KG1 (cell line): ENCODE measurements around the gene PDE4B.
A peak's percentile ranks its signal among the peaks of the same experiment; 100 is the strongest.

Source experiments
- DNase-seq: peaks from one replicate; lab custom pipeline; 2025; lab: John Stamatoyannopoulos, UW

The PDE4B gene

GRCh38 chr1:66360285-66360724 is 567.6 kb downstream of the PDE4B start:
- DNase-seq = no peak

GRCh38 chr1:66364578-66365391 is 572.1 kb downstream of the PDE4B start:
- DNase-seq = no peak

DNA sequence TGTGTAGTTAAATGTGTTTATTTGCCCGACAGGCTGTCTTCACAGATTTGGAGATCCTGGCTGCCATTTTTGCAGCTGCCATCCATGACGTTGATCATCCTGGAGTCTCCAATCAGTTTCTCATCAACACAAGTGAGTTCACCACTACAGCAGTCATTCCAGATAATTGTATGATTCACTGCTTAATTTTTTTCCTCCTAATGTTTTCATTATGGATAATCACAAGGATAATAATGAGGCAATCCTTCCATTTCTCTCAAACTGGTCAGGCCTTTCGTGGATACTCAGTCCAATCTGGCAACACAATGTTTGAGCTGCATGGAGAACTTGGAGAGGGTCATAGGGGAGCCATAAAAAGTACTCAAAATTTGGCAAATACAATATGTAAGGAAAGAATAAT is 572.9 kb downstream of the PDE4B start:
- no peak for DNase-seq

GRCh38 chr1:66366634-66367033 is 573.9 kb downstream of the PDE4B start:
- no peak for DNase-seq

DNA sequence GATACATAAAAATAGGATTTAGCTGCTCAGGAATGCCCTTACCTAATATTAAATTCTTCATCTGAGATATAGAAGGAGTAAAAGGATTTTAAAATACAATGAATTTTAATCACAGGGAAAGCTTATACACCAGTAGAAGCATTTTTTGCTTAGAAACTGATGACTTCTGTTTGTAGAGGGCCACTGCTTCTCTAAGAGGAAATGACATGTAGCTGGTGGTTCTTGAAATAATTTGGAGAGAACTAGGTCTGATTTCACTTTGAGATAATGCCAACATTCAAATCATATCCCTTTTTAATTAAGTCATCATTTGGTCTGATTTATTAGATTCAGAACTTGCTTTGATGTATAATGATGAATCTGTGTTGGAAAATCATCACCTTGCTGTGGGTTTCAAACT is 574.7 kb downstream of the PDE4B start:
- DNase-seq = no peak

GRCh38 chr1:66368261-66368660 is 575.6 kb downstream of the PDE4B start:
- DNase-seq = no peak

- no peak for DNase-seq
Observed at GRCh38 chr1:66370462-66370971, 577.8 kb downstream of the PDE4B start.

- DNase-seq = no peak
Observed at GRCh38 chr1:66371233-66372005, 578.7 kb downstream of the PDE4B start.

GRCh38 chr1:66372522-66373101 is 579.9 kb downstream of the PDE4B start:
- DNase-seq = no peak

- DNase-seq = peak; percentile 57
Observed at GRCh38 chr1:66373157-66373591, 580.5 kb downstream of the PDE4B start.

DNA sequence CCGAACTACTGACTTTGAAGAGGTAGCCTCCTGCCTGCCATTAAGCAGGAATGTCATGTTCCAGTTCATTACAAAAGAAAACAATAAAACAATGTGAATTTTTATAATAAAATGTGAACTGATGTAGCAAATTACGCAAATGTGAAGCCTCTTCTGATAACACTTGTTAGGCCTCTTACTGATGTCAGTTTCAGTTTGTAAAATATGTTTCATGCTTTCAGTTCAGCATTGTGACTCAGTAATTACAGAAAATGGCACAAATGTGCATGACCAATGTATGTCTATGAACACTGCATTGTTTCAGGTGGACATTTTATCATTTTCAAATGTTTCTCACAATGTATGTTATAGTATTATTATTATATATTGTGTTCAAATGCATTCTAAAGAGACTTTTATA is 581.5 kb downstream of the PDE4B start:
- DNase-seq = no peak

- DNase-seq = no peak
Observed at GRCh38 chr1:66374561-66375111, 581.9 kb downstream of the PDE4B start.

- DNase-seq = no peak
Observed at GRCh38 chr1:66375125-66375524, 582.4 kb downstream of the PDE4B start.

GRCh38 chr1:66380452-66381212 is 587.9 kb downstream of the PDE4B start:
- no peak for DNase-seq

GRCh38 chr1:66381621-66382275 is 589.1 kb downstream of the PDE4B start:
- no peak for DNase-seq

DNA sequence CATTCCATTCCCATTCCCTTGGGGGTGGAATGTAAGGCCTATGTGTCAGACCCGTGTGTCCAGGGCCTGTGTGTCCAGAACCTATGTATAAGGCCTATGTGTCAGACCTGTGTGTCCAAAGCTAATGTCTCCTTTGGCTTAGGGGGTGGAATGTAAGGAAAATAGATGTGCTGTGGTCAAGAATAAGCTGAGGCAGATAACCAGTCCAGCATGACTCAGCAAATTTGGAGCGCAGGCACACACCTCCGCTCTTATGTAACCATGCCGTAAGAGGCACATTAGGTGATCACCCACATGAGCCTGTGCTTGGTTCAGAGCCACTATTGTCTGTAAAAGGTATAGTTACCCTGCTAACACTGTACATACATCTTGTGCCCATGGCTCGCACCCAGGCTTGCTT is 590.5 kb downstream of the PDE4B start:
- no peak for DNase-seq

- no peak for DNase-seq
Observed at GRCh38 chr1:66383611-66384010, 590.9 kb downstream of the PDE4B start.

- DNase-seq = no peak
Observed at GRCh38 chr1:66384258-66384921, 591.7 kb downstream of the PDE4B start.

- DNase-seq = no peak
Observed at GRCh38 chr1:66386712-66387111, 594.0 kb downstream of the PDE4B start.

- no peak for DNase-seq
Observed at GRCh38 chr1:66388913-66389312, 596.2 kb downstream of the PDE4B start.
